ENCODE results near the gene ATP6V1G2.
"Not testable (repeated sequence)": the region's sequence is repeated elsewhere in the genome, so short reads cannot be mapped to it uniquely, and the experiment has no call there.

Gene ATP6V1G2

DNA sequence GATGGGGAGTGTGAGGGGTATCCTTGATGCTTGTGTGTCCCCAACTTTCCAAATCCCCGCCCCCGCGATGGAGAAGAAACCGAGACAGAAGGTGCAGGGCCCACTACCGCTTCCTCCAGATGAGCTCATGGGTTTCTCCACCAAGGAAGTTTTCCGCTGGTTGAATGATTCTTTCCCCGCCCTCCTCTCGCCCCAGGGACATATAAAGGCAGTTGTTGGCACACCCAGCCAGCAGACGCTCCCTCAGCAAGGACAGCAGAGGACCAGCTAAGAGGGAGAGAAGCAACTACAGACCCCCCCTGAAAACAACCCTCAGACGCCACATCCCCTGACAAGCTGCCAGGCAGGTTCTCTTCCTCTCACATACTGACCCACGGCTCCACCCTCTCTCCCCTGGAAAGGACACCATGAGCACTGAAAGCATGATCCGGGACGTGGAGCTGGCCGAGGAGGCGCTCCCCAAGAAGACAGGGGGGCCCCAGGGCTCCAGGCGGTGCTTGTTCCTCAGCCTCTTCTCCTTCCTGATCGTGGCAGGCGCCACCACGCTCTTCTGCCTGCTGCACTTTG, 29.0 kb upstream of the ATP6V1G2 start, which contains the start of gene TNF:
Gene TNF (plus strand): TSS at position 231 of the 567 bp plus-strand sequence. CDS start 177 bp downstream, at position 408.
- no peak for DNase-seq

DNA sequence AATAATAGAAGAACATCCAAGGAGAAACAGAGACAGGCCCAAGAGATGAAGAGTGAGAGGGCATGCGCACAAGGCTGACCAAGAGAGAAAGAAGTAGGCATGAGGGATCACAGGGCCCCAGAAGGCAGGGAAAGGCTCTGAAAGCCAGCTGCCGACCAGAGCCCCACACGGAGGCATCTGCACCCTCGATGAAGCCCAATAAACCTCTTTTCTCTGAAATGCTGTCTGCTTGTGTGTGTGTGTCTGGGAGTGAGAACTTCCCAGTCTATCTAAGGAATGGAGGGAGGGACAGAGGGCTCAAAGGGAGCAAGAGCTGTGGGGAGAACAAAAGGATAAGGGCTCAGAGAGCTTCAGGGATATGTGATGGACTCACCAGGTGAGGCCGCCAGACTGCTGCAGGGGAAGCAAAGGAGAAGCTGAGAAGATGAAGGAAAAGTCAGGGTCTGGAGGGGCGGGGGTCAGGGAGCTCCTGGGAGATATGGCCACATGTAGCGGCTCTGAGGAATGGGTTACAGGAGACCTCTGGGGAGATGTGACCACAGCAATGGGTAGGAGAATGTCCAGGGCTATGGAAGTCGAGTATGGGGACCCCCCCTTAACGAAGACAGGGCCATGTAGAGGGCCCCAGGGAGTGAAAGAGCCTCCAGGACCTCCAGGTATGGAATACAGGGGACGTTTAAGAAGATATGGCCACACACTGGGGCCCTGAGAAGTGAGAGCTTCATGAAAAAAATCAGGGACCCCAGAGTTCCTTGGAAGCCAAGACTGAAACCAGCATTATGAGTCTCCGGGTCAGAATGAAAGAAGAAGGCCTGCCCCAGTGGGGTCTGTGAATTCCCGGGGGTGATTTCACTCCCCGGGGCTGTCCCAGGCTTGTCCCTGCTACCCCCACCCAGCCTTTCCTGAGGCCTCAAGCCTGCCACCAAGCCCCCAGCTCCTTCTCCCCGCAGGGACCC, 28.0 kb upstream of the ATP6V1G2 start:
- no peak for DNase-seq

DNA sequence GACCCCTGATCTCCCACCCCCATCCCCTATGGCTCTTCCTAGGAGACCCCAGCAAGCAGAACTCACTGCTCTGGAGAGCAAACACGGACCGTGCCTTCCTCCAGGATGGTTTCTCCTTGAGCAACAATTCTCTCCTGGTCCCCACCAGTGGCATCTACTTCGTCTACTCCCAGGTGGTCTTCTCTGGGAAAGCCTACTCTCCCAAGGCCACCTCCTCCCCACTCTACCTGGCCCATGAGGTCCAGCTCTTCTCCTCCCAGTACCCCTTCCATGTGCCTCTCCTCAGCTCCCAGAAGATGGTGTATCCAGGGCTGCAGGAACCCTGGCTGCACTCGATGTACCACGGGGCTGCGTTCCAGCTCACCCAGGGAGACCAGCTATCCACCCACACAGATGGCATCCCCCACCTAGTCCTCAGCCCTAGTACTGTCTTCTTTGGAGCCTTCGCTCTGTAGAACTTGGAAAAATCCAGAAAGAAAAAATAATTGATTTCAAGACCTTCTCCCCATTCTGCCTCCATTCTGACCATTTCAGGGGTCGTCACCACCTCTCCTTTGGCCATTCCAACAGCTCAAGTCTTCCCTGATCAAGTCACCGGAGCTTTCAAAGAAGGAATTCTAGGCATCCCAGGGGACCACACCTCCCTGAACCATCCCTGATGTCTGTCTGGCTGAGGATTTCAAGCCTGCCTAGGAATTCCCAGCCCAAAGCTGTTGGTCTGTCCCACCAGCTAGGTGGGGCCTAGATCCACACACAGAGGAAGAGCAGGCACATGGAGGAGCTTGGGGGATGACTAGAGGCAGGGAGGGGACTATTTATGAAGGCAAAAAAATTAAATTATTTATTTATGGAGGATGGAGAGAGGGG, 27.1 kb upstream of the ATP6V1G2 start:
- no peak for DNase-seq

DNA sequence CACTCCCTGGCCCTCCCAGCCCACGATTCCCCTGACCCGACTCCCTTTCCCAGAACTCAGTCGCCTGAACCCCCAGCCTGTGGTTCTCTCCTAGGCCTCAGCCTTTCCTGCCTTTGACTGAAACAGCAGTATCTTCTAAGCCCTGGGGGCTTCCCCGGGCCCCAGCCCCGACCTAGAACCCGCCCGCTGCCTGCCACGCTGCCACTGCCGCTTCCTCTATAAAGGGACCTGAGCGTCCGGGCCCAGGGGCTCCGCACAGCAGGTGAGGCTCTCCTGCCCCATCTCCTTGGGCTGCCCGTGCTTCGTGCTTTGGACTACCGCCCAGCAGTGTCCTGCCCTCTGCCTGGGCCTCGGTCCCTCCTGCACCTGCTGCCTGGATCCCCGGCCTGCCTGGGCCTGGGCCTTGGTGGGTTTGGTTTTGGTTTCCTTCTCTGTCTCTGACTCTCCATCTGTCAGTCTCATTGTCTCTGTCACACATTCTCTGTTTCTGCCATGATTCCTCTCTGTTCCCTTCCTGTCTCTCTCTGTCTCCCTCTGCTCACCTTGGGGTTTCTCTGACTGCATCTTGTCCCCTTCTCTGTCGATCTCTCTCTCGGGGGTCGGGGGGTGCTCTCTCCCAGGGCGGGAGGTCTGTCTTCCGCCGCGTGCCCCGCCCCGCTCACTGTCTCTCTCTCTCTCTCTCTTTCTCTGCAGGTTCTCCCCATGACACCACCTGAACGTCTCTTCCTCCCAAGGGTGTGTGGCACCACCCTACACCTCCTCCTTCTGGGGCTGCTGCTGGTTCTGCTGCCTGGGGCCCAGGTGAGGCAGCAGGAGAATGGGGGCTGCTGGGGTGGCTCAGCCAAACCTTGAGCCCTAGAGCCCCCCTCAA, 25.9 kb upstream of the ATP6V1G2 start, which contains the start of gene LTA:
Gene LTA (plus strand): TSS at position 249 of the 871 bp plus-strand sequence. CDS start 454 bp downstream, at position 703.
- DNase-seq: no peak

DNA sequence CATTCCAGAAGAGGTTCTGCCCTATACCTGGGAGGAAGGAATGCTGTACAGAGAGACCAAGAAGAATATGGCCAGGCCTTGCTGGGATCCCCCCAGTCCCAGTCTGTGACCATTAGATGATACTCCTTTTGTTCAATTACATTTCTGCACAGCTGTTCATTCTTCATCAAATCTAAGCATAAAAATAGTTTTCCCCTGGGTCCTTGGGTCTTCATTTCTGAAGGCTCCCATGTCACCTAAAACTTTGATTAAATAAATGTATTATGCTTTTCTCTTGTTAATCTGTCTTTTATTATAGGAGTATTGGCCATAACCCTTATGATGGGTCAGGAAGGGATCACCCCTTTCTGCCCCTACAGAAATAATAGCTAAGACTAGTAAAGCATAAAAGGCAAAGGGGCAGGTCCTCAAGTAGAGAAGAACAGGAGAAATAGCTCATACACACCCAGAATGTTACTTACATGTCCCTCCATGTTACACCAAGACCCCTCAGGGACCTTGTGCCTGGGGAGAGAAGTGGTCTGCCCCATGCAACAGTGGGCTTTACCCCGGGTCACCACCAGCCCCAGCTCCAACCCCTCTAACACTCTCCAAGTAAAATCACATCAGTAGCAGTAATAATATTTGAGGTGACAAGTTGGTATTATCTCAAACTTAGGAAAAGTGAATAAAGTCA, 23.6 kb upstream of the ATP6V1G2 start:
- no peak for DNase-seq

DNA sequence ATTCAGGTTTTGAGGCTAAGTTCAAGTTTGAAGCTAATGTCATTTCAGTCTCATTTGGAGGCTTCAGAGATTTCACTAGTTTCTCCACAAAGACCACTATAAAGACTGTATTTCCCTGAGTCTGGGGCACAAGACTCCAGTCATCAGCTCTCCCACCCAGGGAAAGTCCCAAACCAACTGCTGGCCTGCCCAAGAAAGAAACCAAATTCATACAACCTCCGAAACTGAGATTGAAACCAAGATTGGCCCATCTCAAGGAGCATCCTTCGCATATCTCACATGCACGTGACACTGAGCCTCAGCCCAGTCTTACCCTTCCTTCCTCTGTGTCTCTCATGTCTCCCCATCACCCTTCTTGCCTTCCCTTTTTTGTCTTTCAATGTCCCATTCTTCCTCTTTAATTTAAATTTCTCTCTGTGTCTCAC, 22.1 kb upstream of the ATP6V1G2 start:
- DNase-seq: no peak

DNA sequence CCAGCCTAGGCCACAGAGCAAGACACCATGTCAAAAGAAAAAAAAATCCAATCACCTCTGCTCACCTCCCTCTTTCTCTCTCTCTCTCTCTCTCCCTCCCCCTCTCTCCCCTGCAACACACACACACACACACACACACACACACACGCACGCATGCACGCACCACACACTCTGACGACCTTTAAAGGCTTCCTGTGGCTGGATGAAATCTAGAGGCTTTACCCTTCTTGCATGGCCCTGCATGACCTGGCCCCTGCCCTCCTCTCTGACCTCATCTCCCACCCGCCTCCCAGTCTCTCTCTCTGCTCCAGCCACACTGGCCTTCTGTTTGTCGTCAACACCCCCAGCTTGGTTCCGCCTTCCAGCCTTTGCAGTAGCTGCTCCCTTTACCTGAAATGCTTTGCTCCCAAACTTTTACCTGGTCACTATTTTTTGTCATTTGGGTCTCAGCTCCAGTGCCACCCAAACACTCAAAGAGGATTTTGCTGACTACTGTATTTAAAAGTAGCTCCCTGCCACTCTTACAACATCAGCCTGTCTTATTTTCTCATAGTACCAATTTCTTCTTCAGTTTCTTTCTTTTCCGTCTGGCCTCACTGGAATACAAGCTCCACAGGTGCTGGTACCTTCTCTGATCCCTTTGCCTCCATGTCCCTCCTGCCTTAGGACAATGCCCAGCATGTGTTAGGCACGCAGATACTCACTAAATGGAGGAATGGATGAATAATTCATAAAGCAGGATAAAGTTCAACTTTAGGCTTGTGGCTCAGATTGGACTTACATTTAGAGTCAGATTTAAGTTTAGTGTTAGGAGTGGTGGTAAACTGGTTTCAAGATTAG, 21.3 kb upstream of the ATP6V1G2 start:
- no peak for DNase-seq

DNA sequence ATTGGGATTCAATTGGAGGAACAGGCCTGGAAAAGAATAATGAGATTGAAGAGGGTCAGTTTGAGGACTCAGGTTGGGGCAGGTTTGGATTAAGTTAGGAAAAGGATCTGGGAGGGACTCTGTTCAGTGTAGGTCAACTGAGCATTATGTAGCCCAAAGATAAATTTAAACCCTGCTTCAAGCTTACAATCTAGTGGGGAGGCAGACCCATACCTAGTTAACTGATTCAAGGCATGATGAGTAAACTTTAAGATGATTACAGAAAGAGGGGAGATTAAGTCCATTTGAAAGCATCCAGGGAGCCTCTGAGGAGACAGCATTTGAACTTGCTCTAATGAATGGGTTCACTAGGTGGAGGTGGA, 14.3 kb upstream of the ATP6V1G2 start:
- no peak for DNase-seq

DNA sequence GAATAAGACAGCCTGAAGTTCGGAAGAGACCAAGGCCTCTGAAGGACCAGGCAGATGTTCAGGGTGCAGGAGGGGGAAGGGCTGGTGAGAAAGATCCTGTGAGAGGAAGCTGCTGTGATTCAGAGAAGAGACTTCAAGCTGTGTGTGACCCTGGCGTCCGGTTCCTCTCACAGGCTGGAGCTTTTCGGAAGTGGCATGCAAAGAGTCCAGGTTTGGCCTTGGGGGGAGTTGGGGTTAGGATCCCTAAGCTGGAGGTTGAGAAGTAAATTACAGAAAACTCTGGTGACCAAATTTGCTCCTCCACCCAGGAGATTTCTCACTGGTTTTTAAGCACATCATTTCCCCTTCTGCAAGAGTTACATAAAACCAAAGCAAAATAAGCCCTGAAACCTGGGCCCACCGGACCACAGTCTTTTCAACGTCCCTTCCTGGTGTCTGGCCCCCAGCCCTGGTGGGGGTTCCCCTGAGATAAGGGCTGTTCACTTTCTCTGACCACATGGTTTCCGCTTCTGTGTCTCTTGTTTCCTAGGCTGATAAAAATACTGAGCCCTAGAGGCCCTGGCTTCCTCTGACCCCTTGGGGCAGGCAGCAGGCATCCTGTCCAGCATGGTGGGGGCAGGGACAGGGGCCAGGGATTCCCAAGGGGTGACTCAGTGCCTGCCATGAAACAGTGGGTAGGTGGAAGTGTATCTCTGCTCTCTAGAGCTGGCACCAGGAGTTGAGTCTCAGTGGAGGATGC, 13.7 kb upstream of the ATP6V1G2 start:
- DNase-seq: no peak

DNA sequence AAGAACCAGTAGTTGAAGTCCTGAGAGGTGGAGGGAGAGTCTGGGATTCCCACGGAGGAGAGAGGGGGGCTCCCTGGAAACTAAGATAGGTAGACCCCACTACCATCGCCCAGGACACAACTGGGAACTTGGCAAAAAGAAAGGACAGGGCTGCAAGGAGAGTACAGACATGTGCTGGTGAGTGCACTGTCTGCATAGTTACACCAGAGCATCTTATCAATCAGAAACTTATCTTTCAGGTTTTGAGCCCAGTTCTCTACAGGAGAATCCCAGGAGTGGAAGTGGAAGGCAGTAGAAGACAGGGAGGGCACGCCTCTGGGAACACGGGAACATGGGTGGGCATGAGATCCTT, 13.2 kb upstream of the ATP6V1G2 start:
- DNase-seq: no peak

DNA sequence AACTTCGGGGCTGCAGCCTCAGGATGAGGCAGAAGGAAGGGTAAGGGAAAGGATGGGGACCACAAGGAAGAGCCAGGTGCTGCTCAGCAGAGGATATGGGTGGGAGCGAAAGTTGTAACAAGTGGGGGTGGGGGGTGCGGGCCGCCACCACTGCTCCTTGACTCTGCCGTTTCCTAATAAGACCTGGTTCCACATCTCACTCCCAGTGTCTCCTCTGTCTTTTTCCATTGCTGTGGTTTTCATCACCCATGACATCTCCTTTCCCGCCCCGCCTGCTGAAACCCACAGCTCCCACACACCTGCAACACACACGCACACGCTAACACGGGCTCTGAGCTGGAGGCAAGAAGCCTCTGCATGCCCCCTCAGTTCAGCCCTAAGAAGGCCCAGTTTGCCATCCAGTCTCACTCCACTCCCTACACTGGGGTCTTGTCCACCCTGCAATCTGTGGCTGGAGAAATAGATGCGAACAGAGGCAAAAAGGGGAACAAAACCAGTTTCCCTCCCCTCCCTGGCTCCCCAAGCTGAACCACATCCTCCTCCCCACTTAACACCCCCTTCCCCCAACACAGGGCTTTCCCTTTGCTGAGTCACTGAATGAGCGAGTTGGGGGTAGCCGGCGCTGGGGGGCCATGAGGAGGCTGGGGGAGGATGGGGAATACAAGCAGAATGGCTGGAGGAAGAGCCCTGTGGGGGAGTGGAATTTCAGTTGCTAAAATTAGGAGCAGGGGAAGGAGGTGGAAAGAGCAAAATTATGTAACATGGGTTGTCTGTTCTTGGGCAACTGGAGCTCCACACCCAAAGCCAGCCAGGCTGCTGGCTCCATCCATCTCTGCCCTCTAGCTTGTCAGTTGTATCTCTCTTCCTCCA, 12.5 kb upstream of the ATP6V1G2 start:
- DNase-seq: no peak

DNA sequence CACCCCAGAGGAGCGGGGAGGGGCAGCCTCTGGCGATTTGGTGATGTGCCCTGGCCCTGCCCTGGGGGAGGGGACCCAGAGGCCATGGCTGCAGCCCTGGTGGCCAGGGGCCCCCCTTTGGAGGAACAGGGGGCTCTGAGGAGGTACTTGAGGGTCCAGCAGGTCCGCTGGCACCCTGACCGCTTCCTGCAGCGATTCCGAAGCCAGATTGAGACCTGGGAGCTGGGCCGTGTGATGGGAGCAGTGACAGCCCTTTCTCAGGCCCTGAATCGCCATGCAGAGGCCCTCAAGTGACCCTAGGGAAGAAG, 11.9 kb upstream of the ATP6V1G2 start:
- no peak for DNase-seq

DNA sequence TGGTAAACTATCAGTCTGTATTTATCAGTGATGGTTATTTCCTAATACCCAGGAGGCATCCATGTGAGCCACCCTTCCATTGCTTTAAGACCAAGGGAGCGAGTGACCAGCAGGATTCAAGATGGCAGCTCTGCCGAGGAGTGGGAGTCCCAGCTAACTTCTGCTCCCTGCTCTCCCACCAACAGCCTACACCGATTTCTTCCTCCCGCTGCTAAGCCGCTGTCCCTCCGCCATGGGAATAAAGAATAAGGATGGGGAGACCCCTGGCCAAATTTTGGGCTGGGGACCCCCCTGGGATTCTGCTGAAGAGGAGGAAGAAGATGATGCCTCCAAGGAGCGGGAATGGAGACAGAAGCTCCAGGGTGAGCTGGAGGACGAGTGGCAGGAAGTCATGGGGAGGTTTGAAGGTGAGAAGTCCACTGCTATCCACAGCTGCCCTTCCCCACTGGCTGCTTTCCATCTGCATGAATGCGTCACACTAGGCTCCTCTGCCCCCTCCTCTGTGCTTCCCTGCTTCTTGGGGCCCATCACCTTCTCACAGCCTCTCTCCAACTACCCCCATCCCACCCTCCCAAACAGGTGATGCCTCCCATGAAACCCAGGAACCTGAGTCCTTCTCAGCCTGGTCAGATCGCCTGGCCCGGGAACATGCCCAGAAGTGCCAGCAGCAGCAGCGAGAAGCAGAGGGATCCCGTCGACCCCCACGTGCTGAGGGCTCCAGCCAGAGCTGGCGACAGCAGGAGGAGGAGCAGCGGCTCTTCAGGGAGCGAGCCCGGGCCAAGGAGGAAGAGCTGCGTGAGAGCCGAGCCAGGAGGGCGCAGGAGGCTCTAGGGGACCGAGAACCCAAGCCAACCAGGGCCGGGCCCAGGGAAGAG, 11.3 kb upstream of the ATP6V1G2 start:
- DNase-seq: no peak

DNA sequence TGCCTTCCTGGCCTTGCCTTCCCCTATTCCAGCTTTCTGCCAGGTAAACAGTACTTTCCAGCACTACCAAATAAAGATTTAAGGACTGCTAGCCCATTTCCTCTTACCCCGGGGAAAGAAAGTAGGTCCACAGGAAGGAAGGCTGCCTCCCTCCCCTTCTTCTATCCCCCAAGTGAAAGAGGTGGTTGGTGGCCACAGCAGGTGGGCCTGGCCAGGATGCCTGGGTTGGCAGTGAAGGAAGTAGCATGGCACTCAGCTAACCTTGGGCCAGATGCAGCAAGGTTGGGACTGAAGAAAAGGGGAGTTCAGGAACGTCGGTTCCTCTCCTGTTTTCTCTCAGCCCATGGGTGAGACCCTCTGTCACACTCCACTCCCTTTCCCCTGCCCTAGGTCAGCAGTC, 9.9 kb upstream of the ATP6V1G2 start:
- no peak for DNase-seq

DNA sequence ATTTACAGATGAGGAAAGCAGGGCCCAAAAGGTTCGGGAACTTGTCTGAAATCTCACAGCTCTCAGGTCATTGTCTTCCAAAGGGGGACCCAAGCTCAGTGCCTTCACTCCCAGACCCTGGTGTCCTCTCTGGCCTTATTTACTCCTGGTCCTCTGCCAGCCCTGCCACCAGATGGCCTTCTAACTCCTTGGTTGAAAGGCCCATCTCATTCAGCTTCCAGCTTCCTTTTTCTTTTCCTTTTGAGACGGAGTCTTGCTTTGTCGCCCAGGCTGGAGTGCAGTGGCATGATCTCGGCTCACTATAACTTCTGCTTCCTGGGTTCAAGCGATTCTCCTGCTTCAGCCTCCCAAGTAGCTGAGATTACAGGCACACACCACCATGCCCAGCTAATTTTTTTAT, 5.0 kb upstream of the ATP6V1G2 start:
- DNase-seq: not testable (repeated sequence)

DNA sequence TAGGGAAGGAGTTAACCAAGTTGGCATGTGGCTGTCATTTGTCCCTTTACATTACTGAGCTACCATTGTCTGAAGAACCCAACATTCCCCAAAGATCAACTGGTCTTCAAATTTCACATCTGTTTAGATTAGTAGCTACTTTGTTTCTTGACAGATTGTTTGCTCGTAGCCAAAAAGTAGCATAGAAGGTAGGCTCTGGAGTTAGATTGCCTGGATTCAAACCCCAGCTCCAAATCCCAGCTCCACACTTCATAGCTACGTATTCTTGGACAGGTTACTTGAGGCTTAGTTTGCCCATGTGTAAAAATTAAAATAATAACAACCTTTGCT, 2.1 kb upstream of the ATP6V1G2 start:
- DNase-seq: no peak

DNA sequence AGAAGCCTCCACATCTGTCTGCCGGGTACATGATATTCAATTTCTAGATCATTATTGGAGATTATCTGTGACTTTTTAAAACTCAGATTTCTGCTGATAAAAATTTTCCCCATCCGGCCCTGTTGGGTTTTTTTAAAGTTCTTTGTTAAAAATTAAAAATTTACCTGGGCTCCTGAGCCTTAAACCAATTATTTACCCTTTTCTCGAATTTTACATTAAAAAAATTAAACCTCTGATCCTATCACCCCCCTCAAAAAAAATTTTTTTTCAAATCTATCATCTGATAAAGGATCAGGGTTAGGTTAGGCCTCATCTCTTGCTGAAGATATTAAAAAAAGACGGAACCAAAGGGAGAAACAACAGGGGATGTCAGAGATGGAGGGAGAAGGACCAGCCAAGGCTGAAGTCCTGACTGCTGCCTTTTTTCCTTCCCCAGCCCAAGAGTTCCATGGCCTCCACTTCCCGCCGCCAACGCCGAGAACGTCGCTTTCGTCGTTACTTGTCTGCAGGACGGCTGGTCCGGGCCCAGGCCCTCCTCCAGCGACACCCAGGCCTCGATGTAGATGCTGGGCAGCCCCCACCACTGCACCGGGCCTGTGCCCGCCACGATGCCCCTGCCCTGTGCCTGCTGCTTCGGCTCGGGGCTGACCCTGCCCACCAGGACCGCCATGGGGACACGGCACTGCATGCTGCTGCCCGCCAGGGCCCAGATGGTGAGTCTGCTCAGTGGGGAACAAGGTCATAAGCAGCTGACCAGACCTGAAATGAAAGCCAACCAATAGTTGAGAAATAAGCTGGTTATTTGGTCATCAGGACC, 1.5 kb upstream of the ATP6V1G2 start:
- no peak for DNase-seq
